ENCODE data around the gene PRPF31.

DNA sequence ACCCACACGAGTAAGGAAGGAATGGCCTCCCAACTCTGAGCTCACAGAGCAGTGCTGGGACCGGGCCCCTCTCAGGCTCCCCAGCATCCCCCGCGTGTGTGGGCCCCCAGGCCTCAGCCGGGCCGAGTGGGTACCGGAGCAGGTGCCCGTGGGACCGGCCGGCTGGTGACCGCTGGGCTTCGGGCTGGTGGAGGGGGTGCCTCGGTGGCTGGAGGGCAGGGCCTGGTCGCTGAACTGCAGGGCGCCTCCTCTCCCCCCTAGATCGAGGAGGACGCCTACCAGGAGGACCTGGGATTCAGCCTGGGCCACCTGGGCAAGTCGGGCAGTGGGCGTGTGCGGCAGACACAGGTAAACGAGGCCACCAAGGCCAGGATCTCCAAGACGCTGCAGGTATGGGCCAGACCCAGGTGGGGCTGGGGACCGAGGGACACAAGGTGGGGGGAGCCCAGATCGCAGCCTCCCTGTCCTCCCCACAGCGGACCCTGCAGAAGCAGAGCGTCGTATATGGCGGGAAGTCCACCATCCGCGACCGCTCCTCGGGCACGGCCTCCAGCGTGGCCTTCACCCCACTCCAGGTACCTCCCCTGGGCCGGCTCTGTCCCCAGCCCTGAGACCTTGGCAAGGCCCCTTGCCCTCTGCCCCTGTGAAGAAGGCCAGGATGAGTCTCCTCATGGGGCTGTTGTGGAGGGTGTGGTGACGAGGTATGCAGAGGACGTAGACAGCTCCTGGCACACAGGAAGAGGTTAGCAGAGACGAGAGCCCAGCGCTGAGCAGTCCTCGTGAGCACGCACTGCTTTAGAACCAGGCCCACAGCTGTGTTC, 13.5 kb downstream of the PRPF31 start:
- TF ChIP-seq EZH2phosphoT487 (IDR thresholded peaks at IDR 0.05; ENCODE audit: borderline replicate concordance, low read depth) (no peak), RXRA (IDR thresholded peaks at IDR 0.05; ENCODE audit: borderline replicate concordance, low read depth) (no peak), EP300 (IDR thresholded peaks at IDR 0.05; ENCODE audit: borderline replicate concordance in 1 of 2, low read depth in 1 of 2, low read length in 1 of 2) (no peak)
- TF ChIP-seq, protein P1, sequence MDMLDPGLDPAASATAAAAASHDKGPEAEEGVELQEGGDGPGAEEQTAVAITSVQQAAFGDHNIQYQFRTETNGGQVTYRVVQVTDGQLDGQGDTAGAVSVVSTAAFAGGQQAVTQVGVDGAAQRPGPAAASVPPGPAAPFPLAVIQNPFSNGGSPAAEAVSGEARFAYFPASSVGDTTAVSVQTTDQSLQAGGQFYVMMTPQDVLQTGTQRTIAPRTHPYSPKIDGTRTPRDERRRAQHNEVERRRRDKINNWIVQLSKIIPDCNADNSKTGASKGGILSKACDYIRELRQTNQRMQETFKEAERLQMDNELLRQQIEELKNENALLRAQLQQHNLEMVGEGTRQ (IDR thresholded peaks at IDR 0.05; ENCODE audit: borderline replicate concordance, low read depth, low read length) = no peak
